ENCODE results near the gene OSCAR. TPM values are rescaled to one million over a fixed set of nuclear protein-coding genes. Genes with fewer than 3 reads are reported as not detected.

OSCAR gene
- total and polyA plus RNA-seq, 2 experiments from 2014 or later: 0.61 TPM; not detected in 1

DNA sequence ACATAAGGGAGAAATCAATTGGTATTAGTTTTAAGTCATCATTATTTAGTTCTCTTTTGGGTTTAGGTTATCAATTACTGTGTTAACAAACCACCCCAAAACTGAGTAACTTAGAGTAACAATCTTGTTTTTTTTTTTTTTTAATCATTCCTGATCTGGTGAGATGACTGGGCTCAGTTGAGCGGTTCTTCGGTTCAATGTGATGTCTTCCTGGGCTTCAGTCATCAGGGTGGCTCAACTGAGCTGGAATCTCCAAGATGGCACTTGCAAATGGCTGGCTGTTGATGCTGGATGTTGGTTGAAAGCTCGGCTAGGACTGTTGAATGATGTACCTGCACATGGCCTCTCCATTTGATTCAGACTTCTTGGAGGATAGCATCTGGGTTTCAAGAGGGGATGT is 16.2 kb downstream of the OSCAR start:
- DNase-seq (ENCODE audit: low read depth in 1 of 2, low spot score in 1 of 2): no peak
- Histone ChIP-seq H3K36me3 (no peaks in the 10 kb centered on the region), H3K4me3 (no peak overlapping the region), H3K27ac (no peak overlapping the region), H3K27me3 (no peaks in the 10 kb centered on the region), H3K9me3 (ENCODE audit: low read depth) (no peaks in the 10 kb centered on the region), H3K4me1 (ENCODE audit: low read depth) (no peaks in the 10 kb centered on the region)
- TF ChIP-seq, protein P1, sequence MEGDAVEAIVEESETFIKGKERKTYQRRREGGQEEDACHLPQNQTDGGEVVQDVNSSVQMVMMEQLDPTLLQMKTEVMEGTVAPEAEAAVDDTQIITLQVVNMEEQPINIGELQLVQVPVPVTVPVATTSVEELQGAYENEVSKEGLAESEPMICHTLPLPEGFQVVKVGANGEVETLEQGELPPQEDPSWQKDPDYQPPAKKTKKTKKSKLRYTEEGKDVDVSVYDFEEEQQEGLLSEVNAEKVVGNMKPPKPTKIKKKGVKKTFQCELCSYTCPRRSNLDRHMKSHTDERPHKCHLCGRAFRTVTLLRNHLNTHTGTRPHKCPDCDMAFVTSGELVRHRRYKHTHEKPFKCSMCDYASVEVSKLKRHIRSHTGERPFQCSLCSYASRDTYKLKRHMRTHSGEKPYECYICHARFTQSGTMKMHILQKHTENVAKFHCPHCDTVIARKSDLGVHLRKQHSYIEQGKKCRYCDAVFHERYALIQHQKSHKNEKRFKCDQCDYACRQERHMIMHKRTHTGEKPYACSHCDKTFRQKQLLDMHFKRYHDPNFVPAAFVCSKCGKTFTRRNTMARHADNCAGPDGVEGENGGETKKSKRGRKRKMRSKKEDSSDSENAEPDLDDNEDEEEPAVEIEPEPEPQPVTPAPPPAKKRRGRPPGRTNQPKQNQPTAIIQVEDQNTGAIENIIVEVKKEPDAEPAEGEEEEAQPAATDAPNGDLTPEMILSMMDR (IDR thresholded peaks at IDR 0.05; ENCODE audit: low read depth, low read length): no peak

DNA sequence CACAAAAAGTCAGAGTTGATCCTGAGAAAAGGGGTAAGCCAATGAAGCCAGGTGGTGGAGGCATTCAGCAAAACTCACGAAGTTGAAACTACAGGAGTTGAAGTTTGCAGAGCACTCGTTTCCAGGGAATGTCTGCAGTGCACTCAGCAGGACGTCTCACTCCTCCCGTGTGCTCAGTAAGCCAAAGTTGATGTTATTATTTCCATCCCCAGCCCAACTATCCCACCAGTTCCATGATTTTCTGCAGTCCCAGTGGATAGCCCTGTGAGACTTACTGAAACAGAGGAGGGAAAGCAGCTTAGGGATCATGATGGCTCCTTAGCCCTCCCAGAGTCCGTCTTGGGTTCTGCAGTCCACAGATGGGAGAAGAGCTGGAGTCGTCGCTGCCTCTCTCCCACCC is 19.6 kb downstream of the OSCAR start, which contains the start of gene TARM1:
TSS of gene TARM1 (minus strand) at position 334 of the 400 bp plus-strand sequence. CDS start at position 309, 25 bp downstream.
- Histone ChIP-seq H3K27me3 (no peaks in the 10 kb centered on the region), H3K4me1 (ENCODE audit: low read depth) (no peaks in the 10 kb centered on the region), H3K27ac (no peak within 1 kb of the TSS), H3K9me3 (ENCODE audit: low read depth) (no peaks in the 10 kb centered on the region), H3K4me3 (no peak within 1 kb of the TSS), H3K36me3 (no peaks in the 10 kb centered on the region)
- DNase-seq (ENCODE audit: low read depth in 1 of 2, low spot score in 1 of 2): no peak
- TF ChIP-seq, protein P1 (IDR thresholded peaks at IDR 0.05; ENCODE audit: low read depth, low read length): no peak

DNA sequence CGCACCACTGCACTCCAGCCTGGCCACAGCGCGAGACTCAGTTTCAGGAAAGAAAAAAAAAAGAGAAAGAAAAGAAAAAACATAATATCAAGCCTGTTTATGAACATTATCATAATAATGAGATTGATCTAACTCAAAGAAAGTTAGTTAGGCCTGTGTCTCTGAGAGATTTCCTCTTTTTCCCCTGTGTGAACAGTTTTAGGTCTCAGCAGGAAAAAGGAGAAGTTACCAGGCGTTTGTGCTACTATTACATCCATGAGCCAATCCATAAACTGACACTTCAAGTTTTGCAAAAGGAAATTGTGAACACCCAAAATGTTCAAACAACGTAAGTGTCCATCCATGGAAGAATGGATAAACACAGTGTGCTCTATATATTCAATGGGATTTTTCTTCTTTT is 23.3 kb downstream of the OSCAR start:
- TF ChIP-seq, protein P1 (IDR thresholded peaks at IDR 0.05; ENCODE audit: low read depth, low read length): no peak
- no peak overlapping the region for H3K4me3 ChIP-seq
- H3K36me3 ChIP-seq: no peaks in the 10 kb centered on the region
- no peaks in the 10 kb centered on the region for H3K27me3 ChIP-seq
- H3K9me3 ChIP-seq (ENCODE audit: low read depth): no peaks in the 10 kb centered on the region
- H3K4me1 ChIP-seq (ENCODE audit: low read depth): no peaks in the 10 kb centered on the region
- DNase-seq (ENCODE audit: low read depth in 1 of 2, low spot score in 1 of 2): no peak
- H3K27ac ChIP-seq: no peak overlapping the region

DNA sequence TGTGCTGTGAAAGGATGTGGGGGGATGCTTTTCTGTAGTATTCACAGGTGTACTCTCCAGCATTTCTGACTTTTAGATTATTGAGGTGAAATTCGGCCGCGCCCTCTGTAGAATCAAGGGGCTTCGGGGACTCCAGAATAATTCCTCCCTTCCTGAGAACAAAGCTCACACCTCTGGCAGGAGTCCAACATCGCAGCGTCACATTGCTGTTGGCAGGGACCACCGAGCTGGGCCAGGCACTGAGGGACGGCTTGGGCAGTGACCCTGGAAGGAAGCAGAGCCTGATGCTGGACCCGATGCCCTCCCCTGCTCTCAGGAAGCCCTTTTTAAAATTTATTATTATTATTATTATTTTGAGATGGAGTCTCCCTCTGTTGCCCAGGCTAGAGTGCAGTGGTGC is 25.8 kb downstream of the OSCAR start:
- no peak for DNase-seq (ENCODE audit: low read depth in 1 of 2, low spot score in 1 of 2)
- TF ChIP-seq, protein P1 (IDR thresholded peaks at IDR 0.05; ENCODE audit: low read depth, low read length): no peak
- H3K4me1 ChIP-seq (ENCODE audit: low read depth): no peaks in the 10 kb centered on the region
- H3K4me3 ChIP-seq: no peak overlapping the region
- H3K27ac ChIP-seq: no peak overlapping the region
- H3K27me3 ChIP-seq: no peaks in the 10 kb centered on the region
- no peaks in the 10 kb centered on the region for H3K36me3 ChIP-seq
- H3K9me3 ChIP-seq (ENCODE audit: low read depth): no peaks in the 10 kb centered on the region

DNA sequence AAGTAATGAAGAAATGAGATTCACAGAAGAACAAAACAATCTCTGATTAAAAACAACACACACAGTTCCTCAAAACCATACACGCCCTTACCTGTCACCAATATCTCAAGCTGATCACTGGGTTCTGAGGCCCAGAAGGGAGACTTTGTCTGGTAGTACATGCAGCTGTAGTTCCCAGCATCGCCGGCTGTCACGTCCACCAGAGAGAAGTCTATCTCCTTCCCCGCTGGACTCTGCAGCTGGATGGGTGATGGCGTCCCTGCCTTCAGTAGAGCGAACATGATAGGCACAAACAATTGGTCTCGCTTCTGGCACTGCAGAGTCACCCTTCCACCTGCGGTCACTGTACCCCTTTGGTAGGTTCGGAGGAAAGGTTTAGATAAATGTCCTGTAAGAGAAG is 26.8 kb downstream of the OSCAR start:
- Histone ChIP-seq H3K9me3 (ENCODE audit: low read depth) (no peaks in the 10 kb centered on the region), H3K4me1 (ENCODE audit: low read depth) (no peaks in the 10 kb centered on the region), H3K36me3 (no peaks in the 10 kb centered on the region), H3K4me3 (no peak overlapping the region), H3K27me3 (no peaks in the 10 kb centered on the region), H3K27ac (no peak overlapping the region)
- no peak for DNase-seq (ENCODE audit: low read depth in 1 of 2, low spot score in 1 of 2)
- TF ChIP-seq, protein P1 (IDR thresholded peaks at IDR 0.05; ENCODE audit: low read depth, low read length): no peak

DNA sequence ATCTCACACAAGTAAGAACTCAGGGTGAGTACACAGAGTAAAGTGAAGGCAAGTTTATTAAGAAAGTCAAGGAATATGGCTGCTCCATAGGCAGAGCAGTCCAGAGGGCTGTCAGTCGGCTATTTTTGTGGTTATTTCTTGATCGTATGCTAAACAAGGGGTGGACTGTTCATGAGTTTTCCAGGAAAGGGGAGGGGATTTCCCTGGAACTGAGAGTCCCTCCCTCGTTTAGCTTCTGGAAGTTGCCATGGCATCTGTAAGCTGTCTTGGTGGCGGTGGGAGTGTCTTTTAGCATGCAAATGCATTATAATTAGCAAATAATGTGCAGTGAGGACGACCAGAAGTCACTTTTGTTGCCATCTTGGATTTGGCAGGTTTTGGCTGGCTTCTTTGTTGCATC is 31.1 kb downstream of the OSCAR start:
- H3K27ac ChIP-seq: no peak overlapping the region
- no peaks in the 10 kb centered on the region for H3K27me3 ChIP-seq
- H3K4me1 ChIP-seq (ENCODE audit: low read depth): no peaks in the 10 kb centered on the region
- no peaks in the 10 kb centered on the region for H3K36me3 ChIP-seq
- no peak overlapping the region for H3K4me3 ChIP-seq
- TF ChIP-seq, protein P1 (IDR thresholded peaks at IDR 0.05; ENCODE audit: low read depth, low read length): no peak
- no peaks in the 10 kb centered on the region for H3K9me3 ChIP-seq (ENCODE audit: low read depth)
- no peak for DNase-seq (ENCODE audit: low read depth in 1 of 2, low spot score in 1 of 2)
